GM04504 (cell line): ENCODE data around the gene ZNF302.
"Not testable (repeated sequence)": the region's sequence is repeated elsewhere in the genome, so short reads cannot be mapped to it uniquely, and the experiment has no call there.

Experiments
- DNase-seq: peaks from one replicate; pipeline ENCODE4 v3.0.0-alpha.2; 2012; ENCODE audit warnings: low read depth

ZNF302 gene

GRCh38 chr19:34671972-34672371, 5.5 kb upstream of the ZNF302 start:
- no peak for DNase-seq

GRCh38 chr19:34673590-34673989, 3.9 kb upstream of the ZNF302 start:
- no peak for DNase-seq

GRCh38 chr19:34675250-34675649, 2.2 kb upstream of the ZNF302 start:
- no peak for DNase-seq

GRCh38 chr19:34675919-34676318, 1.6 kb upstream of the ZNF302 start:
- DNase-seq, result no peak

GRCh38 chr19:34676697-34677385, 637 bp upstream of the ZNF302 start, which contains the start of gene SCGB2B2:
Gene SCGB2B2 (minus strand): TSS chr19:34677159. CDS start chr19:34594563, 82,596 bp downstream.
- no peak for DNase-seq

- no peak for DNase-seq
Measured at GRCh38 chr19:34678085-34678412, 571 bp downstream of the ZNF302 start.

- no peak for DNase-seq
Measured at GRCh38 chr19:34678421-34678820, 943 bp downstream of the ZNF302 start.

- DNase-seq, result no peak
Measured at GRCh38 chr19:34681478-34681877, 4.0 kb downstream of the ZNF302 start.

- not testable (repeated sequence) for DNase-seq
Measured at GRCh38 chr19:34685266-34685665, 7.8 kb downstream of the ZNF302 start.

- no peak for DNase-seq
Measured at GRCh38 chr19:34686455-34686854, 9.0 kb downstream of the ZNF302 start.

- DNase-seq, result no peak
Measured at GRCh38 chr19:34687348-34687747, 9.9 kb downstream of the ZNF302 start.

- DNase-seq, result no peak
Measured at GRCh38 chr19:34688592-34688991, 11.1 kb downstream of the ZNF302 start.

- DNase-seq, result no peak
Measured at GRCh38 chr19:34690372-34690771, 12.9 kb downstream of the ZNF302 start.

- no peak for DNase-seq
Measured at GRCh38 chr19:34692549-34692948, 15.1 kb downstream of the ZNF302 start.

- no peak for DNase-seq
Measured at GRCh38 chr19:34707661-34708060, 30.2 kb downstream of the ZNF302 start.

- no peak for DNase-seq
Measured at GRCh38 chr19:34711890-34712289, 34.4 kb downstream of the ZNF302 start.

GRCh38 chr19:34712395-34713261, 35.1 kb downstream of the ZNF302 start:
- DNase-seq, result peak; percentile 54

- DNase-seq, result no peak
Measured at GRCh38 chr19:34713262-34713637, 35.8 kb downstream of the ZNF302 start.

- DNase-seq, result no peak
Measured at GRCh38 chr19:34715357-34715756, 37.9 kb downstream of the ZNF302 start.

GRCh38 chr19:34722353-34722752, 44.9 kb downstream of the ZNF302 start:
- DNase-seq, result no peak

- no peak for DNase-seq
Measured at GRCh38 chr19:34725400-34725799, 47.9 kb downstream of the ZNF302 start.

GRCh38 chr19:34731019-34731829, 53.7 kb downstream of the ZNF302 start:
- no peak for DNase-seq

GRCh38 chr19:34731964-34732363, 54.5 kb downstream of the ZNF302 start:
- no peak for DNase-seq
